ENCODE results near the gene CALR3. TPM values are rescaled to one million over a fixed set of nuclear protein-coding genes. Genes with fewer than 3 reads are reported as not detected.
A peak's percentile ranks its signal among the peaks of the same experiment; 100 is the strongest.
"Not testable (repeated sequence)": the region's sequence is repeated elsewhere in the genome, so short reads cannot be mapped to it uniquely, and the experiment has no call there.

The CALR3 gene
- total and polyA plus RNA-seq, 4 experiments from 2014 or later, result not detected

DNA sequence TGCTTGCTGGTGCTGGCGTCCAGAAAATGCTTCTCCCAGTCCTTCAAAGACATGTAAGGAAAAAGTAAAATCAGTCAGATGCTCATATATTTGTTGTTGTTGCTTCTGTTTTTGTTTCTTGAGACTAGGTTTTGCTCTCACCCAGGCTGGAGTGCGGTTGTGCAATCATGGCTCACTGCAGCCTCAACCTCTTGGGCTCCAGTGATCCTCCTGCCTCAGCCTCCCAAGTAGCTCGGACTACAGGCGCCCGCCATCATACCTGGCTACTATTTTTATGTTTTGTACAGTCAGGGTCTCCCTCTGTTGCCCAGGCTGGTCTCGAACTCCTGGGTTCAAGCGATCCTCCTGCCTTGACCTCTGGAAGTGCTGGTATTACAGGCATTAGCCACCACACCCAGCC is 13.2 kb downstream of the CALR3 start:
- Mint-ChIP-seq H3K27me3 (no peaks in the 10 kb centered on the region), H3K27ac (no peak overlapping the region), H3K4me1 (no peaks in the 10 kb centered on the region), H3K9me3 (no peaks in the 10 kb centered on the region), H3K4me3 (no peak overlapping the region), H3K36me3 (no peaks in the 10 kb centered on the region)
- CTCF ChIA-PET (ENCODE audit: partially characterized antibody), result no interaction called here
- Histone ChIP-seq H3K27ac (ENCODE audit: low read depth, low read length) (no peak overlapping the region), H3K4me3 (ENCODE audit: low read length in 2 of 2) (no peak overlapping the region), H3K36me3 (ENCODE audit: insufficient read depth, low read length) (no peaks in the 10 kb centered on the region), H3K9me3 (ENCODE audit: control insufficient read depth in 1 of 2, low read length in 2 of 2) (no peaks in the 10 kb centered on the region), H3K27me3 (ENCODE audit: insufficient read depth, low read length) (no peaks in the 10 kb centered on the region), H3K4me1 (ENCODE audit: insufficient read depth, low read length) (no peaks in the 10 kb centered on the region)
- no peak for DNase-seq
- intact Hi-C loops (cut with micrococcal nuclease), result no loop called here
- POLR2A ChIA-PET (ENCODE audit: partially characterized antibody), result interaction anchor here (0.7 kb wide), 1 partner anchor 1163 kb away, joined by 3 read pairs; no protein-coding TSS in a partner anchor

DNA sequence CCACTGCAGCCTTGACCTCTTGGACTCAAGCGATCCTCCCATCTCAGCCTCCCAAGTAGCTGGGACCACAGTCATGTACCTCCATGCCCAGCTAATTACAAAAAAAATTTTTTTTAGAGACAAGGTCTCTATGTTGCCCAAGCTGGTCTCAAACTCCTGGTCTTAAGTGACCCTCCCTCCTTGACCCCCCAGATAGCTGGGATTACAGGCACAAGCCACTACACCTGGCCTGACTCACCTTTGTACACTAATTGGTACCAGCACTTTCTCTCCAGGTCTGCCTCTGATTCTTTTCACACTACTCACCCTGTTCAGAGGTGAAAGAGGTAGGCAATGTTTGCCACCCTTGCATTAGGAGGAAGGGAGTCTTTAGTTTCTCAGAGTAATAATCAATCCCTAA is 18.7 kb downstream of the CALR3 start:
- no peak overlapping the region for H3K27ac Mint-ChIP-seq
- peaks cover 0 to 2% of the 10 kb centered on the region in 2 donors for H3K27me3 Mint-ChIP-seq
- Histone ChIP-seq H3K4me1 (ENCODE audit: insufficient read depth, low read length) (peaks cover 2% of the 10 kb centered on the region), H3K27ac (ENCODE audit: low read depth, low read length) (no peak overlapping the region), H3K4me3 (ENCODE audit: low read length in 2 of 2) (no peak overlapping the region), H3K9me3 (ENCODE audit: control insufficient read depth in 1 of 2, low read length in 2 of 2) (no peaks in the 10 kb centered on the region), H3K27me3 (ENCODE audit: insufficient read depth, low read length) (no peaks in the 10 kb centered on the region), H3K36me3 (ENCODE audit: insufficient read depth, low read length) (no peaks in the 10 kb centered on the region)
- no peak overlapping the region for H3K4me3 Mint-ChIP-seq
- POLR2A ChIA-PET (ENCODE audit: partially characterized antibody), result no interaction called here
- CTCF ChIA-PET (ENCODE audit: partially characterized antibody), result no interaction called here
- no peaks in the 10 kb centered on the region for H3K9me3 Mint-ChIP-seq
- no peak for DNase-seq
- H3K4me1 Mint-ChIP-seq, result peaks cover 0 to 1% (median 0%) of the 10 kb centered on the region in 4 donors
- intact Hi-C loops (cut with micrococcal nuclease), result no loop called here
- H3K36me3 Mint-ChIP-seq, result no peaks in the 10 kb centered on the region

DNA sequence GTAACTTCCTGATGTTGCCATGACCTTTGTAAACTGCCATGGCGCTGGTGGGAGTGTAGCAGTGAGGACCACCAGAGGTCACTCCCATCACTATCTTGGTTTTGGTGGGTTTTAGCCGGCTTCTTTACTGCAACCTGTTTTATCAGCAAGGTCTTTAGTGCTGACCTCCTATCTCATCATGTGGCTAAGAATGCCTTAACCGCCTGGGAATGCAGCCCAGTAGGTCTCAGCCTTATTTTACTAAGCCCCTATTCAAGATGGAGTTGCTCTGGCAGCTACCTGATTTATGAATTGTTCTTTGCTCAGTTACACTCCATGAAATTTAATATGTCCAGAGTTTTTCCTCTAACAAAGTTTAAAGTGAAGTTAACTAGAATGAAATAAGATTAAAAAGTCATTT is 19.6 kb downstream of the CALR3 start:
- Mint-ChIP-seq H3K9me3 (no peaks in the 10 kb centered on the region), H3K4me3 (no peak overlapping the region), H3K27me3 (peaks cover 0 to 2% of the 10 kb centered on the region in 2 donors), H3K4me1 (peaks cover 0 to 1% (median 0%) of the 10 kb centered on the region in 4 donors), H3K36me3 (no peaks in the 10 kb centered on the region), H3K27ac (no peak overlapping the region)
- CTCF ChIA-PET (ENCODE audit: partially characterized antibody), result no interaction called here
- H3K27ac ChIP-seq (ENCODE audit: low read depth, low read length), result no peak overlapping the region
- H3K9me3 ChIP-seq (ENCODE audit: control insufficient read depth in 1 of 2, low read length in 2 of 2), result no peaks in the 10 kb centered on the region
- intact Hi-C loops (cut with micrococcal nuclease), result no loop called here
- H3K4me1 ChIP-seq (ENCODE audit: insufficient read depth, low read length), result peaks cover 5% of the 10 kb centered on the region
- DNase-seq, result no peak
- H3K4me3 ChIP-seq (ENCODE audit: low read length in 2 of 2), result no peak overlapping the region
- no peaks in the 10 kb centered on the region for H3K36me3 ChIP-seq (ENCODE audit: insufficient read depth, low read length)
- no peaks in the 10 kb centered on the region for H3K27me3 ChIP-seq (ENCODE audit: insufficient read depth, low read length)
- POLR2A ChIA-PET (ENCODE audit: partially characterized antibody), result interaction anchor here (0.6 kb wide), 1 partner anchor 356 kb away, joined by 3 read pairs; no protein-coding TSS in a partner anchor

DNA sequence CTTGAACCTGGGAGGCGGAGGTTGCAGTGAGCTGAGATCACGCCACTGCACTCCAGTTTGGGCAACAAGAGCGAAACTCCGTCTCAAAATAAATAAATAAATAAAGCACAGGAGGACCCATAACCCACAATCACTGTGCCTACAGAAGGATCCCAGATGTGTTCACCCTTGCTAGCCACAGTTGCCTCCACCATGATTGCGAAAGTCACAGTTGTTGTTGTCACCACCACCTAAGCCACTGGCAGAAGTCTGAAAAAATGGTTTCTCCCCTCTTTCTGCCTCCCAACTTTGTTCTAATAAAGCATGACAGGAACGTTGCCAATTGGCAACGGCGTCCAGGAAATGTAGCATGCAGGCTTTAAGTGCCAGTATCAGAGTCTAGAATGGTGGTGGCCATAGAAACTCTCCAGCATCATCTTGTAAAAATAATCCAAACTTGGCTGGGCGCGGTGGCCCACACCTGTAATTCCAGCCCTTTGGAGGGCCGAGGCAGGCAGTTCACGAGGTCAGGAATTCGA is 22.0 kb downstream of the CALR3 start:
- peak overlapping the region in 1 of 8 donors; percentile 20 for H3K4me3 Mint-ChIP-seq
- Histone ChIP-seq H3K9me3 (ENCODE audit: control insufficient read depth in 1 of 2, low read length in 2 of 2) (no peaks in the 10 kb centered on the region), H3K27me3 (ENCODE audit: insufficient read depth, low read length) (no peaks in the 10 kb centered on the region), H3K27ac (ENCODE audit: low read depth, low read length) (no peak overlapping the region), H3K4me3 (ENCODE audit: low read length in 2 of 2) (no peak overlapping the region), H3K36me3 (ENCODE audit: insufficient read depth, low read length) (no peaks in the 10 kb centered on the region), H3K4me1 (ENCODE audit: insufficient read depth, low read length) (peaks cover 27% of the 10 kb centered on the region)
- intact Hi-C loops (cut with micrococcal nuclease), result loop anchor here (5.0 kb wide), 1 partner anchor 68 kb away; the partner anchor contains the start of gene CHERP
- peaks cover 0 to 4% of the 10 kb centered on the region in 2 donors for H3K36me3 Mint-ChIP-seq
- DNase-seq, result no peak
- POLR2A ChIA-PET (ENCODE audit: partially characterized antibody), result interaction anchor here (0.7 to 1.7 kb wide), 3 partner anchors 22 to 164 kb away, joined by 3 to 7 read pairs (median 3); partner anchors contain the start of genes C19orf44 and CALR3
- H3K27me3 Mint-ChIP-seq, result peaks cover 0 to 2% of the 10 kb centered on the region in 2 donors
- H3K9me3 Mint-ChIP-seq, result no peaks in the 10 kb centered on the region
- CTCF ChIA-PET (ENCODE audit: partially characterized antibody), result no interaction called here
- H3K4me1 Mint-ChIP-seq, result peaks cover 16 to 23% (median 20%) of the 10 kb centered on the region in 4 donors
- peak overlapping the region in 1 of 7 donors; percentile 73 for H3K27ac Mint-ChIP-seq

DNA sequence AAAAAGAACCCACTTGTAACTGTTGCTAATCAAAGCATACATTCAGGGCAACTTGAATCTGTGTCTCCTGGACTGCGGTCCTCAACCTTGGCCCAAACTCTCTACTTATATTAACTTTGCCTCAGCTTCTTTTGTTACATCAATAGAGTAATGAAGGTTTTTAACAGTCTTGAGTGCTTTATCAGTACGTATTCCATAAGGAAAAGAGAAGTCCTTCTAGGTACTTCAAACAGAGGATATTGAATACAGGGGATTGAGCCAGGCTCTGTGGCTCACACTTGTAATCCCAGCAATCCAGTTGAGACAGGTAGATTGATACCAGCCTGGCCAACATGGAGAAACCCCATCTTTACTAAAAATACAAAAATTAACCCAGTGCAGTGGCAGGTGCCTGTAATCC is 23.0 kb downstream of the CALR3 start:
- peak overlapping the region in 1 of 7 donors; percentile 59 for H3K27ac Mint-ChIP-seq
- H3K4me1 ChIP-seq (ENCODE audit: insufficient read depth, low read length), result peaks cover 27% of the 10 kb centered on the region
- H3K36me3 Mint-ChIP-seq, result peaks cover 0 to 8% of the 10 kb centered on the region in 2 donors
- intact Hi-C loops (cut with micrococcal nuclease), result loop anchor here (1.0 to 5.0 kb wide), 3 partner anchors 23 to 187 kb away; partner anchors contain the start of genes C19orf44, CALR3, CHERP and SMIM7
- H3K9me3 ChIP-seq (ENCODE audit: control insufficient read depth in 1 of 2, low read length in 2 of 2), result no peaks in the 10 kb centered on the region
- ChIA-PET CTCF (ENCODE audit: partially characterized antibody) (no interaction called here), POLR2A (ENCODE audit: partially characterized antibody) (interaction anchor here (0.6 to 1.7 kb wide), 4 partner anchors 9 to 1280 kb away, joined by 3 to 7 read pairs (median 4); partner anchors contain the start of genes C19orf44, CALR3 and TMEM38A)
- H3K4me1 Mint-ChIP-seq, result peaks cover 21 to 33% (median 26%) of the 10 kb centered on the region in 4 donors
- peak overlapping the region in 7 of 8 donors; percentile 27 to 67 (median 51) for H3K4me3 Mint-ChIP-seq
- no peaks in the 10 kb centered on the region for H3K9me3 Mint-ChIP-seq
- peaks cover 0 to 2% of the 10 kb centered on the region in 2 donors for H3K27me3 Mint-ChIP-seq
- H3K4me3 ChIP-seq (ENCODE audit: low read length in 2 of 2), result no peak overlapping the region
- DNase-seq, result no peak
- no peak overlapping the region for H3K27ac ChIP-seq (ENCODE audit: low read depth, low read length)
- H3K36me3 ChIP-seq (ENCODE audit: insufficient read depth, low read length), result no peaks in the 10 kb centered on the region
- no peaks in the 10 kb centered on the region for H3K27me3 ChIP-seq (ENCODE audit: insufficient read depth, low read length)

DNA sequence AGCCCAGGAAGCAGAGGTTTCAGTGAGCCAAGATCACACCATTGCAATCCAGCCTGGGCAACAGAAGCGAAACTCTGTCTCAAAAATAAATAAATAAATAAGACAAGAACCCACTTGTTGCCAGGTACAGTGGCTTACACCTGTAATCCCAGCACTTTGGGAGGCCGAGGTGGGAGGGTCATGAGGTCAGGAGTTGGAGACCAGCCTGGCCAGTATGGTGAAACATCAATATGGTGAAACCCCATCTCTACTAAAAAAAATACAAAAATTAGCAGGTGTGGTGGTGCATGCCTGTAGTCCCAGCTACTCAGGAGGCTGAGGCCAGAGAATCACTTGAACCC is 23.4 kb downstream of the CALR3 start:
- H3K27me3 Mint-ChIP-seq; H3K27me3 ChIP-seq (ENCODE audit: insufficient read depth, low read length); H3K9me3 ChIP-seq (ENCODE audit: control insufficient read depth in 1 of 2, low read length in 2 of 2); H3K36me3 ChIP-seq (ENCODE audit: insufficient read depth, low read length); CTCF ChIA-PET (ENCODE audit: partially characterized antibody); H3K9me3 Mint-ChIP-seq; DNase-seq: not testable (repeated sequence)
- Mint-ChIP-seq H3K27ac (peak overlapping the region in 3 of 7 donors; percentile 18 to 85 (median 66)), H3K4me3 (peak overlapping the region; percentile 68 to 86 (median 80)), H3K4me1 (peaks cover 23 to 37% (median 28%) of the 10 kb centered on the region in 4 donors), H3K36me3 (peaks cover 0 to 12% of the 10 kb centered on the region in 2 donors)
- Histone ChIP-seq H3K4me3 (ENCODE audit: low read length in 2 of 2) (peak overlapping the region in 1 of 2 donors; percentile 61), H3K4me1 (ENCODE audit: insufficient read depth, low read length) (peaks cover 30% of the 10 kb centered on the region), H3K27ac (ENCODE audit: low read depth, low read length) (peak overlapping the region; percentile 79)
- POLR2A ChIA-PET (ENCODE audit: partially characterized antibody), result interaction anchor here (0.6 to 1.7 kb wide), 4 partner anchors 9 to 1280 kb away, joined by 3 to 7 read pairs (median 4); partner anchors contain the start of genes C19orf44, CALR3 and TMEM38A
- intact Hi-C loops (cut with micrococcal nuclease), result loop anchor here (1.0 to 5.0 kb wide), 3 partner anchors 24 to 188 kb away; partner anchors contain the start of genes C19orf44, CALR3, CHERP and SMIM7

Data from CD4-positive, alpha-beta memory T cell (primary cell).